Hypothalamus (tissue), 51 donors: ENCODE measurements around the gene CASP9.
"Not testable (repeated sequence)": the region's sequence is repeated elsewhere in the genome, so short reads cannot be mapped to it uniquely, and the experiment has no call there.

ENCODE experiments used
- DNase-seq, 51 donors: peaks; one replicate each; lab custom pipeline; 2025; lab: John Stamatoyannopoulos, UW

Gene CASP9

DNA sequence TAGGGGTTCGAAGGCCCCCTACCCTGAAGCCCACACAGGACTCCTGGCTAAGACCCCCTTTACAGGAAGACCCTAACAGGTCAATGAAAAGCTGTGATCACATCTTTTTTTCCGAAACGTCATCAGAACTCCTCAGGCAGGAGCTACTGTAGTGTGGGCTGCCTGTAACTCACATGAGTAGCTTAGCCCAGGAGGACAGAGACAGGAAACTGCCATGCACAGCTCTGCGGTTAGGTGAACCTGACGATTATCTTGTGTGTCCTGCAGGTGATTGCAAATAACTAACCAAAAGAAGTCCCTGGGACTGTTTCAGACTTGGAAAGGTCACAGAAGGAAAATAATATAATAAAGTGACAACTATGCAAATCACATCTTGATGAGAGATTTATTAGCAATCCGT is 52.3 kb downstream of the CASP9 start:
- not testable (repeated sequence) for DNase-seq

DNA sequence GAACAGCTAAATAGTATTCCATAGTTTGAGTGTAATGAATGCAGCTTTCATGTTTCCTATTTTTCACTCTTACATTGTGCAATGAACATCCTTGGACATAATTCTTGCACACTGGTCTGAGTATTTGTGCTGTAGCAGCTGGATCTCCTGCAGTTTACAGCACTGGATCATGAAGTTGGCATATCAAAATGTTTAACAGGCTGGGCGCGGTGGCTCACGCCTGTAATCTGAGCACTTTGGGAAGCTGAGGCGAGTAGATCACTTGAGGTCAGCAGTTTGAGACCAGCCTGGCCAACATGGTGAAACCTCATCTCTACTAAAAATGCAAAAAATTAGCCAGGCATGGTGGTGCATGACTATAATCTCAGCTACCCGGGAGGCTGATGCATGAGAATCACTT is 52.9 kb downstream of the CASP9 start:
- not testable (repeated sequence) for DNase-seq

DNA sequence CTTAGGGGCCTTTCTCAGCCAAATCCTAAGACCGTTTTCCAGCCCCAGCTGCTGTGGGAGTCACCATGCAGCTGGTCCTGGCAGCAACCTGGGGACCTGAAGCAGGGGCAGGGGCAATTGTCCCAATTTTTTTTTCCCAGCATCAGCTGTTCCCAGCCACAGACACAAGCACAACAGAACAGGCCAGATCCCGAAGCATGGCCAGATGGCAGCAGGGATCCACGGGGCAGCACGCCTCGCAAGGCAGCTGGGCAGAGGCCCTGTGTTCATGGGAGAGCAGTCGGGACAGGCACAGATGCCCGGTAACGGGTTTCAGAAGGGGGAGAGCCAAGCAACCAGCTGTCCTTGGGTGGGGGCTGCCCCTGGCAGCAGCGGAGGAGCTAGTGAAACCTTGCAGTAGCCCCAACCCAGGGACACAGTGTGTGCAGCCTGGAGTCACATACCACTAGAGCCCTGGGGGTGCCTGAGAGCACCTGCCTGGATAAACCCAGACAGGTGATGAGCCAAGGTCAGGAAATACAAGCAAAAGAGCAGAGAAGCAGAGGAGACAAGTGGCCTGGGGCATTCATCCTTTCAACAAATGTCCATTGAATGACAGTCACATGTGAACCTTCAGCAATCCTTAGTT is 54.1 kb downstream of the CASP9 start:
- peak in 17 of 51 donors; percentile 3 to 22 (median 8) for DNase-seq

DNA sequence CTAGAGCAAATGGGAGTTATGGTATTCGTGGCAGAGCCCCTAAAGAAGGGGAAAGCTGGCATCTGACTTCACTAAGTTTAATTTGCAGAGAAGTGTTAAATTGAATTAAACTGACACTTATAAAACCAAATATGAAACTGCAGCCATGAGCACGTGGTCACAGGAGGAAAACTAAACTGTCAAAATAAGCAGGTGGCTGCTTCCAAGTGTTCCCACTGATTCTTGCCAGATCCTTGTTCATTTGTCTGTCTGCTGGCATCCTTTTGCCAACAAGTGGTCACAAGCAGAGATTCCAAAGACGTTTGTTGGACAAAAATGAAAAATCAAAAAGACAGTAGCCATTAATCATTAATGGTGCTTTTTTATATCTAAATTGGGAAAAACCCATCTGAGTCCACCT is 54.7 kb downstream of the CASP9 start:
- no peak for DNase-seq

DNA sequence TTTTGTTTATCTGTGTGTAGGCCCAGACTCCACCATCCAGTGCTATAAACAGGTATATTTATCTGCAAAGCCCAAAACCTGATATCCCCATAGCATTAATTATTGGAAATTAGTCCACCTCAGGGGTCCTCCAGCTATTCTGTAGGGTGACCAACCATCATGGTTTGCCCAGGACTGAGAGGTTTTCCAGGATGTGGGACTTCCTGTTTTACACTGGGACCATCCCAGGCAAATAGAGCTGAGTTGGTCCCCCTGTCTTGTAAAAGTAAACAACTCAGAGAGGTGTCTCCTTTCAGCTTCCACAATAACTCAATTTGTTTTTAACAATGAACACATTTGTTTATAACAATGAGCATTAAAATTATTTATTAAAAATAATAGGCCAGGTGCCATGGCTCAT is 55.9 kb downstream of the CASP9 start:
- DNase-seq, result no peak

DNA sequence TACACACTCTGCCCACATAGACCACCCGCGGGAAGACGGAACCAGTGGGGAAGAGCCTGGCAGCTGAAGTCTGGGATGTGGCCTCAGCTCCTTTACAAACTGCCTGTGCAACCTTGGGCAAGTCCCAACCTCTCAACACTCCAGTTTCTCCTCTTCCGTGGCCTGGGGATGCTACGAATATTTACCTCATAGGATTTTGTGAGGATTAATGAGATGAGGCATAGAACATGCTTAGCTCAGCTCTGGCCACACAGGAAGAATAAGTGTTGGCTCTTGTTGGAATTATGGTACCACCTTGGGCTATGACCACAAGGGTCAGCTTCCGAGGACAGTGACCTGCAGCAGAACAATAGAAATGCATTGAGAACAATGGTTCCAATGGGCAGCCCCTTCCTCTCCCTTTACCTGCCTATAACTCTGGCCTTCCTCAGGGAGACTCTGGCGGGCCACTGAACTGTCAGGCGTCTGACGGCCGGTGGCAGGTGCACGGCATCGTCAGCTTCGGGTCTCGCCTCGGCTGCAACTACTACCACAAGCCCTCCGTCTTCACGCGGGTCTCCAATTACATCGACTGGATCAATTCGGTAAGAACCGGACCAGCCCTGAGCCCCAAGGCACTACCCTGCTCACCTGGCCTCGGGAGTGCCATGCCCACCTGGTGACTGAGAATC is 56.9 kb downstream of the CASP9 start:
- not testable (repeated sequence) for DNase-seq

DNA sequence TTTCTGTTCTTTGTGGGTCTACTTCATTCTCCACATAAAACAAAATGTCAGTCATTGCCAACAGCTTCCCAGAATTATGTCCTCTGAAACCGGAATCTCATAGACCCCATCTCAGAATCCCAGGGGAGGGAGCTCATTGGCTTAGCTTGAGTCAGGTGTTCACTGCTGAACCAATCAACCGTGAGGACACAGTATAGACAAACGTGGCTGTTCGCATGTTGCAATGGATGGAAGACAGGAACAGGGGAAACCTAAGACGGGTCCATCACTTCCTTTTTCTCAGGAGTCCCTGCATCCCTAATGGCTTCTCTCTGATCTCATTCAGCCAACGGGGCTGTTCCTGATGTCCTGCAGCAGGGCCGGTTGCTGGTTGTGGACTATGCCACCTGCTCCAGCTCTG is 58.3 kb downstream of the CASP9 start:
- DNase-seq, result no peak

DNA sequence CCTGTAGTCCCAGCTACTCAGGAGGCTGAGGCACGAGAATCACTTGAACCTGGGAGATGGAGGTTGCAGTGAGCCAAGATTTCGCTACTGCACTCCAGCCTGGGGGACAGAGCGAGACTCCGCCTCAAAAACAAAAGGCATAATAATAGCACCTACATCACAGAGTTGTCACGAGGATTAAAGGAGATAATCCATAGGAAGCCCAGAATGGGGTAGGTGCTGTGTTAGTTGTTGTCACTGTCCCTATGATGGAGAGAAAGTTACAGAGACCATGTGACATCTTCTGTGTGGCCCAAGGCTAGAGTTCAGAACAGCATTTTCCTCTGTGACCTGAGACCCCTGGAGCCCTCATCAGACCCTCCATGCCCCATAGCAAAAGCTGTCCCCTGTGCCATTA is 60.1 kb downstream of the CASP9 start:
- not testable (repeated sequence) for DNase-seq

DNA sequence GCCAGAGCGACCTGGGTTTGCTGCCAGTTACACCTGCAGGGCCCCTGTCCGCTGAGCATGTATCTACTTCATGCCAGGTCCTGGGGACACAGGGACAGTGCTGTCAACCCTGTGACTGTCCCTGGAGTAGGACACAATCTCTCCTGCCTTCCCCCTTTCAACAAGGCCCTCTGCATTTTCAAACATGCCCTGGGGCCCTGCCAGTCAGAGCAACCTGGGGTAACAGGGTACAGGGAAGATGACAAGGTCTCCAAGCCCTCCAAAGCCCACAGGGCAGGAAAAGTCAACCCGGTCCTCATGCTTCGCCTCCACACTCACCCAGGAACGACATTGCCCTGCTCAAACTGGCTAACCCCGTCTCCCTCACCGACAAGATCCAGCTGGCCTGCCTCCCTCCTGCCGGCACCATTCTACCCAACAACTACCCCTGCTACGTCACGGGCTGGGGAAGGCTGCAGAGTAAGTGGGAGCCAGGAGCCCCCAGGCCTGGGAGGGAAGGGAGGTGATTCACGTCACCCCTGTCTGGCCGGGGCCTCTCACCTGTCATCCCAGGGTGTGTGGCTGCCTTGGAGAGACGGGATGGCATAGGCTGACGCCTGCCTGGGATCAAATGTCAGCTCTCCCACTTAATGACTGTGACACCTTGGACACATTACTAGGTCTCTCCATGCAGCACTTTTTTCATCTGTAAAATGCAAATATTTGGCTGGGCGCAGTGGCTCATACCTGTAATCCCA is 60.8 kb downstream of the CASP9 start:
- not testable (repeated sequence) for DNase-seq

DNA sequence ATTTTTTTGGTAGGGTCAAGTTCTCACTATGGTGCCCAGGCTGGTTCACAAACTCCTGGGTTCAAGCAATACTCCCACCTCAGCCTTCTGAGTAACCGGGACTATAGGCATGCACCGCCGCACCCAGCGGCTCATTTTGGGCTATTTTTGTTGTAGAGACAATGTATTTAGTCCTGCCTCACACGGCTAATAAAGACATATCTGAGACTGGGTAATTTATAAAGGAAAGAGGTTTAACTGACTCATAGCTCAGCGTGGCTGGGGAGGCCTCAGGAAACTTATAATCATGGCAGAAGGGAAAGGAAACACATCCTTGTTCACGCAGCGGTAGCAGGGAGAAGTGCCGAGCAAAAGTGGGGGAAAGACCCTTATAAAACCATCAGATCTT is 63.3 kb downstream of the CASP9 start:
- DNase-seq, result no peak

DNA sequence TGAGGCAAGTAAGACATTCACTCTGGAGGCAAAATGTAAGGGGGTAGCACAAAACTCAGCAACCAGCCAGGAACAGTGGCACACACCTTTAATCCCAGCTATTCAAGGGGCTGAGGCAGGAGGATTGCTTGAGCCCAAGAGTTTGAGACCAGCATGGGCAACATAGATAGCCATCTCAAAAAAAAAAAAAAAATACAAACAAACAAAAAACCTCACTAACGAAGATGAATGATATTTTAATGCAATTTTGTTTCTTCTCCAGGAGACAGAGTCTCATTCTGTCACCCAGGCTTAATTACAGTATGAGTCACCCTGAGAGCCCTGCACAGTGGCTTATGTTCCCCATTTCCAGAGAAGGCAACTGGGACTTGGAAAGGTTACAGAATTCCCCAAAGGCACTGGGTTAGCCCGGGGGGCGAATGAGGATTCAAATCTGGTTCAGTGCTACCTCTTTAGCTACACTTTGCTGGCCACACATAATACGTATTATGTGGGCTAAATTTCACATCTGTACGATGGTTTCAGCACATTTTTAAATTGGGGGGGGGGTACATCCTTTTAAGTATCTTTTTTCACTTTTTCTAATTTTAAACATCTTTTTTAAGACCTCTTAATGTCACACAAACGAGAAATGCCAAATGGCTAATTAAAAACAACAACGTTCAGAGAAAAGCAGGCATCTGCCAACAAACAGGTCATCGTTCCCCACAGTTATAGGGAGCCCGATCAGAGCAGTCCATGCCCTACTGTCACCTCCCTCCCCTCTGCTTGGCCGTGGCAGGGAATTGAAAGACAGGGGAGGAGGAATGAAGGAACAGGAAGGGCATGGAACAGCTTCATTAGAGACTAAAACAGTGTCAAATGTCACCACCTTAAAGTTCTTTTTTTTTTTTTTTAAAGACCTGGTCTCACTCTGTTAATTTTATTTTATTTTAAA is 64.0 kb downstream of the CASP9 start:
- DNase-seq, result peak in 1 of 51 donors; percentile 2

DNA sequence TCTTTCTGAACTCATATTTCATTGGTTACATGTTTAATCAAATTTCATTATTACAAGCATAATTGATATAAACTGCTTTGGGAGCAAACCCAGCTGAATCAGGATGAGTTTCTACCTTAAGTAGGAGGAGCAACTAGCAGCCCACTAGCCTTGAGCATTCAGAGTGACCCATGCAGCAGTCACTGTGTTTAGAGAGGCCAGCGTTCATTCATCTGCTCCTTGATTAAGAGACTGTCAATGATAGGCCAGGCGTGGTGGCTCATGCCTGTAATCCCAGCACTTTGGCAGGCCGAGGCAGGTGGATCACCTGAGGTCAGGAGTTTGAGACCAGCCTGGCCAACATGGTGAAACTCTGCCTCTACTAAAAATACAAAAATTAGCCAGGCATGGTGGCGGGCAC is 65.6 kb downstream of the CASP9 start:
- not testable (repeated sequence) for DNase-seq

DNA sequence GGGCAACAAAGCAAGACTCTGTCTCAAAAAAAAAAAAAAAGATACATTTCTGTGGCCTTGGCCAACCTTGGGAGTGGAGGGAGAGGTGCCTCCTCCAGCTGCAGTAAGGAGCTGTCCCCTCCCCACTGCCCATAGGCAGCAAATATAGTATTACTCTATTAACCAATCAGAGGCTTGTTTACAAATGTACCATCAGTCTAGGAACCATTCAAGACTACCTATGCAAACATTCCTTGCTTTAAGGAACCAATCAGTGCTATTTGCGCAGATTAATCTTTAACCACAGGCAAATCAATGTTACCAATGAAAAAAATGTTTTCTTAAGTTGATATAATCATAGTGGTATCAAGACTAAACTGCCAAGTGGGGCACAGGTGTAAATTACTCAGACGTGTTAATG is 66.4 kb downstream of the CASP9 start:
- no peak for DNase-seq

DNA sequence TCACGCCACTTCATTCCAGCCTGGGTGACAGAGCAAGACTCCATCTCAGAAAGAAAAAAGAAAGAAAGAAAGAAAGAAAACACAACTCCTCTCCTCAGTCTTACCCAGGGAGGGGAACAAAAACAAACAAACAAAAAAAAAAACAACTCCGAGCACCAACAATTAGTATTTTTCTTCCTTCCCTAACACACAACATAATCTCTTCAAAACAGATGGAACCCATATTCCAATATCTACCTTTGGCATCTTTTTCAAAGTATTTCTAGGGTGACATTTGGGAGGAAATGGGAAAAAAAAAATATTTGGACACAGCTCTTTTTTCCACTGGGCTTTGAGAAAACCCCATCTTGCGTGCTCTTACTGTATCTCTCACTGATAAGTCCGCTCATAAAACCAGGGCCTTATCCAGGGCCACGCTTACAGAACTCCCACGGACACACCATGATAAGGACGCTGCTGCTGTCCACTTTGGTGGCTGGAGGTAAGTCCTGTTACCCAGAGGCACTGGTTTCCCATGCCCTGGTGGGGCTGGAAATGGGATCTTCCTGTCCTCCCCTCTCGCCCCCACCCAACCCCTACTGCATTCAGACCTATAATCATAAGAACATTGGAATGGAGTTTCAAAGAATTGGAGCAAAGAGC is 67.6 kb downstream of the CASP9 start, which contains the start of gene CELA2A:
Gene CELA2A, plus strand, starts transcription at position 420 of the 642 bp plus-strand sequence. Its CDS starts 22 bp downstream, at position 442.
- no peak for DNase-seq

DNA sequence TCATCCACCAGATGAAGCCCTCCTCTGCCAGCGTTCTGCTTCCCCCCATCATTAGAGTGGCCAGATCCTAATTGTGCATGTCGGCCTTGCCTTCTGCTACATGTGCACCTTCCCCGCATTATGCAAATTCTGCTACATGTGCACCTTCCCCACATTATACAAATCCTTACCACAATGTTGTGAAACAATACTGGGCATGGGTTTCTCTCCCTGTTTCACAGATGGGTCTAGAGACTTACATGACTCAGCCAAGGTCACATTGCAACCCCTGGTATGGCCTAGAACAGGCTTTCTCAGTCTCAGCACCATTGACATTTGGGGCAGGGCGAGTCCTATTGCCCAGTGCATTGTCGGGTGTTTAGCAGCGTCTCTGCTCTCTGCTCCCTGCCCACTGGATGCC is 68.5 kb downstream of the CASP9 start:
- DNase-seq, result no peak

DNA sequence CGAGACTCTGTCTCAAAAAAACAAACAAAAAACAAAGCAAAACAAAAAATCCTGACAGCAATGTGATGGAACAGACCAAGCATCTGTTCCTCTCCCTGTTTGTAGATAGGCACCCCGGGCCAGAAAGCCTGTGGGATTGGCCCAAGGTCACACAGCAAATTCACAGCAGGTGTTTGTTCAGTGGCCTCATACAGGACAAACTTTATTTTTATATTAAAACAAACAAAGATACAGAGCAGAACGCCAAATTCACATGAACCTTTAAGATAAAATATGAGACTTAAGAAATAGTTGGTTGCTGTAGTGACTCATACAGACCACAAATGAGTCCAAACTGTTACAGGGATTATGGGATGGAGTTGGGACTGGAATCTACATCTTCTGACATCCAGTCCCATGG is 69.8 kb downstream of the CASP9 start:
- DNase-seq, result no peak

DNA sequence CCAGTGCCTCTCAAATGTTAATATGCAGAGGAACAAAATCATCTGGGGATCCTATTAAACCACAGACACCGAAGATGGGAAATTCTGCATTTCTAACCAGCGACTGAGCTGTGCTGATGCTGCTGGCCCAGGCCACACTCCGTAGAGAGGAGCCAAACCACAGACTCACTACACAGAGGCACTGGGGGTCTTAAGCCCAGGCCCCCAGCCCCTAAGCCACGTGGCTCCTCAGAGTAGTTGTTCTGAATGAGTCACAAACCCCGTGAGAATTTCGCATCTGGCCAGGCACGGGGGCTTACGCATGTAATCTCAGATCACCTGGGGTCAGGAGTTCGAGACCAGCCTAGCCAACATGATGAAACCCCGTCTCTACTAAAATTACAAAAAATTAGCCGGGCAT is 70.3 kb downstream of the CASP9 start:
- no peak for DNase-seq

DNA sequence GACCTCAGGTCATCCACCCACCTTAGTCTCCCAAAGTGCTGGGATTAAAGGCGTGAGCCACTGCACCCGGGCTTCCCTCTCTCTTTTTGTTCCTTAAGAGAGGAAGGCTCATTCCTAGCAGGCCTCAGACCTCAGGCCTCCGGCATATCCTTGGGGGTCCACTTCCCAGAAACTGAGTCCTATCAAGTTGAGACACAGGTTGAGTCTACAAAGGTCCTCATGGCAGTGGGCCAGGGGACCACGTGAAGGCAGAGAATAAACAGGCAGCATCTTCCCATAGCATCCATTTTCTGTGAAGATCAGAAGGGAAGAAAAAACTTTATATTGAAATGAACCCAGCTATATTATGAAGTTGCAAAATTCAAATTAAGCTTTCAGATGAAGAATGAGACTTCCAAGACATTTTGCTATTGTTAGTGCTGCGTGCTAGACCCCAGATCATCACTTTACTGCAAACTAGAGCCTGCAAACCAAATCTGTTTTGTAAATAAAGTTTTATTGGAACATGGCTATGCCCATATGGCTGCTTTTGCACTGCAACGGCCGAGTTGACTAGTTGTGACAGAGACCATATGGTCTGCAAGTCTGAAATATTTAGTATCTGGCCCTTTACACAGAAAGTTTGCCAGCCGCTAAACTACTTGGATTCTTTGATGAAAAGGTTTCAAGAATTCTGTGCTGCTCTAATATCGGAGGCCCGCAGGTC is 71.0 kb downstream of the CASP9 start:
- no peak for DNase-seq

DNA sequence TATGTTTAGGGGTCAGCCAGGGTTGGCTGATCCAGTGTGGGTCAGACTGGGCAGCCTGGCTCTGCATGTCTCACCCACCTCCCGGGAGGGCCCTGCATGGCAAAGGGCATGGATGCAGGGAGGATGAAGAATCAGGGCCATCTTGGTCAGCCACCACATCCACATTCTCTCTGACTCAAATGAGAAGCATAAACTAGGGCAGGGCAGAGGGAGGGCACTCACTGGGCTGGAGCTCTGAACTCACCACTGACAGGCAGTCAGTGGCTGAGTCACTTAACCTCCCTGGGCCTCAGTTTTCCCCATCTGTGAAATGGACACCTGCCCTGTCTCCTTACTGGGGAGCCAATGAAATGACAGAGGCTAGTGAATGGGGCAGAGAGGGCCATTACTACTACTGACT is 71.8 kb downstream of the CASP9 start:
- DNase-seq, result no peak
